ENCODE data around the gene MDFIC.

- TF ChIP-seq POLR2A (IDR thresholded peaks at IDR 0.05; ENCODE audit: low read depth, low read length) (no peak), TAF1 (IDR thresholded peaks at IDR 0.05; ENCODE audit: low read depth, low read length) (no peak), SPI1 (IDR thresholded peaks at IDR 0.05; ENCODE audit: low read depth, low read length) (no peak), POLR2AphosphoS5 (IDR thresholded peaks at IDR 0.05; ENCODE audit: low read depth, low read length) (no peak)
Observed at GRCh38 chr7:114976666-114977065, 54.8 kb downstream of the MDFIC start.
